Activated CD8-positive, alpha-beta memory T cell treated with anti-CD3 and anti-CD28 coated beads for 4 hours (primary cell): ENCODE results near the gene IAPP.
"Not testable (repeated sequence)": the region's sequence is repeated elsewhere in the genome, so short reads cannot be mapped to it uniquely, and the experiment has no call there.

Source experiments
- DNase-seq, 2 donors: peaks; one replicate each; pipeline ENCODE4 v3.0.0-alpha.2; 2020; ENCODE audit warnings: low read depth in 2 of 2

Gene IAPP

DNA sequence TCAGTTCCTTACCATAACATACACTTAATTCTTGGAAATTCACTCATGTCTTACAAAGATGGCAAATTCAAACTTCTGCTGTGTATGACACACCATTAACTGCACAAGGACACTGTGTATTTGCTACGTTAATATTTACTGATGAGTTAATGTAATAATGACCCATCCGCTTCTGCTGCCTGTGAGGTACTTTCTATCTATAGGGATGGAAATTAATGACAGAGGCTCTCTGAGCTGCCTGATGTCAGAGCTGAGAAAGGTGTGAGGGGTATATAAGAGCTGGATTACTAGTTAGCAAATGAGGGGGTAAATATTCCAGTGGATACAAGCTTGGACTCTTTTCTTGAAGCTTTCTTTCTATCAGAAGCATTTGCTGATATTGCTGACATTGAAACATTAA is at the start of gene IAPP:
IAPP (plus strand) TSS at position 301 of the 400 bp plus-strand sequence. CDS start 450 bp downstream, outside the sequence.
- no peak for DNase-seq

DNA sequence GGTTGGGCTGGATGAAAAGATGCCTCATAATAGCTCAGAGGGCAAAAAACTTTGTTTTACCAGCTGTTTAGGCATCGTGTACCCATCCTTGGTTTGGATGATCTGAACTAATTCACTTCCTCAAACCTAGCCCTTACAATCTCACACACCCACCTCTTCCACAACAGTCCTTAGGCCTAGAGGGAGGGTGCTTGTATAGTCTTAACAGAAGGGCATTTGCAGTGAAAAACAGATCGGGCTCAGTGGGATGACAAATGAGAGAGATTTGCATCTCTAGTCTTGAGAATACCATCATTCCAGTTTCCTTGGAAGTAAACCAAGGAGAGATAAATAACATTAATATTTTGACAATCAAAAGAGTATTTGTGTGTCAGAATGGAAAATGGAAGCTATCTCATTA is 49.0 kb upstream of the IAPP start:
- no peak for DNase-seq

DNA sequence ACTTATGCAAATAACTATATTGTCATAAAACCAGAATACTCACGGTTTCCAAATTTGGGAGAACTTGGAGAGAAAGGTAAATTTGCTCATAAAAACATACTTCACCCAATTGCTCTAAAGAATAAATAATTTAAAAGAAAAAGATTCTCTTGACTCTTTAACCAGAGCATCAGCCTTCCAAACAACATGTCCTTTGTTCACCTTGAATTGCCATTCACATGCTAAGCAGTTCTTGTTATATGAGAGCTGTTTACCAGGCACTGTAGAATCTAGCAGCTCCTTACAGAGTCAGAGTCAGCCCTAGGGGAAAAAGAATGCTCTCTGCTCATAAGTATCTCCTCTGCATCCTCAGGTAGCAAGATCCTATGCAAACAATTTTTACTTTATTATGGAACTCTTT is 48.2 kb upstream of the IAPP start:
- no peak for DNase-seq

DNA sequence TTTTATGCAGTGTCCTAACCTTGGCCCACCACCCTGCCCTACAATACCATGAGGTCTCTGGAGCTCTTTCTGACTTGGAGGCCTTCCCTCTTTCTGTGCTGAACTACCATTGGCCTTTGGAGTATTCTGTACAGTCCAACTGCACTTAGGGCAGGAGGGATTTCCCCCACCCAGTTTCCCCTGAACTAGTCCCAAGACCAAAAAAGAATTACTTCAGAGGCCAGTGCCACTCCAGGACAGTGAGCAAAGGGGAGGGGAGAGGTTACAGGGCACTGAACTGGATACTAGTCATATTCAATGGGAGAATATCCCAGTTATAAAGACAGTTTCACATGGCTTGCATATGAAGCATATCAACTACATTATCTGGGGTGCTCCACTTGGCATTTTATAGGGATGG is 44.1 kb upstream of the IAPP start:
- no peak for DNase-seq

DNA sequence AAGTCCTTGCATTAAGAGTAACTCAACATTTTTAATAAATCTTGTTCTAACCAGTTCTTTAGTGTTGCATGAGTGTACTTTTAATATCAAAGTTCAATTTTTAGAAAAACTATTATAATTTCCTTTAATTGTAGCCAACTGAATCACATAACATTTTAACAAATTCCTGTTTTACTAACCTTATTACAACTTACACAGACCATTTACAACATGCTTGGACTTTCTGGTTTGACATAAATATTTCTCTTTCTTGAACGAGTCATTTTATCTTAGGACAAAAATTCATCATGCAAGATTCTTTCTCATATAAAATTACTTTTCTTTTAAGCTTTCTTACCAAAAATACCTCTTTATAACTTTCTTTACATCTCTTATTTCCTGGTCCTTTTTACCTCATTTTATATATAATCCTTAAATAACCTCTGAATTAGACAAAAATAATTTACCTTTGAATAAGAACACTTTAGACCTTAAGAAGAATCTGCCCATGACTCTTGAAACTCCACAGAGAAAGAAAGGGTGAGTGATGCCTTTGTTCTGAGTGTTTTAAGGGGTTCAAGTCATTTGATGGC is 41.9 kb upstream of the IAPP start:
- no peak for DNase-seq

DNA sequence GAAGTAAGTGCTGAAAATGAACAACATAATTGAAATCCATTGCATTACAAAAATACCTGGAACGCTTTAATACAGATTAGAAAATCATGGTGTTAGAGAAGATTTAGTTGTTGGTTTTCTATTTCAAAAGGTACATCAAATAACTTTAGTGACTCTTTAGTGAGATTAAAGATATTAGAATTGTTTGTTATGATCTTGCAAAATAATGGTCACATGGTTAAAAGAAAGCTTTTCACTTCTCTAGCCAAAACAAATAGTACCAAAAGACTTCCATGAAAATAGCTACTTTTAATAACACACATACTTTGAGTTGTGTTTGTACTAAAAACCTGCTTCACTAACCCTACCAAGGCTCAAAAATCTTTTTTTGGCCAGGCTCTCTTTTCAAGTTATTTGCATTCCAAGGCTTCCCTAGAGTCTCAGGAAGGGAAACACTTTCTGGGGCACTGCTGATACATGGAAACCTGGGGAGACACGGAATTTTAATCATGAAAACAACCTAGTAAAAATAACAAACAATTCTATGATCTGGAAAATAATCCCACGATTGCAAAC is 37.9 kb upstream of the IAPP start, which contains the start of gene SLCO1A2:
SLCO1A2 (minus strand) TSS at position 147 of the 555 bp plus-strand sequence. CDS start 270 bp downstream, outside the sequence.
- no peak for DNase-seq

DNA sequence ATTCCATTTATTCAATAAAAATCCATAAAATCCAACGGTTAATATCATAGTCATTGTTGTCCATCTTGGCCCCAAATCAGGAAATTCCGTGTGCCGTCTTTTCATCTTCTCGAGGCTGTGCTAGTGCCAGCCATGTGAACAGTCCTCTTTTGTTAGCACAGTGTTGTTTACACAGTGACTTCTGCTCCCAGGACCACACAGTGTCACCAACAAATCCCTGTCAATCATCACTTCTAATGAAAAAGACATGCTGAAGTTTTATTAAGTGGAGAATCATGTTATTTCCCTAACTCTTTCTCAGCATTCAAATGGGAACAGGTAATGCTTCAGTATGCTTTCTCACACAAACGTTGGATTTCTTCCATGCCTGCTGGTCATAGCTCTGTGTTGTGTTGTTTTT is 36.0 kb upstream of the IAPP start:
- no peak for DNase-seq

DNA sequence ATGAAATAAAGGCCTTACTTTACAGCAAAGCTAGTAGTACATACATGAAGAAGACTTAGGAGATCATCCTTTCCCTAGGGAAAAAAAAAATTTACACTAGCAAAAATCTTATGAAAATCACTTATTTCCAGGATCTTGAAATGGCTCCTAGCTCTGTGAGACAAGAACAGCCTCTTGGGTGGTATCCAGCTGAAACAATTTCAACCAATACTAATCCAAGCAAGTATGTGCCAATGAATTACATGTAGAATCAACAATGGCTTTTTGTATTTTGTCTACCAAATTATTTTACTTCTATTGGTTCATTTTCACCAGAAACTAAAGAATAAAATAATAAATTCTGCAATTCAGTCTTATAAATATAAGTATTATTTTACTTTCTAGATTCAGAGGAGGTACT is 35.2 kb upstream of the IAPP start:
- no peak for DNase-seq

DNA sequence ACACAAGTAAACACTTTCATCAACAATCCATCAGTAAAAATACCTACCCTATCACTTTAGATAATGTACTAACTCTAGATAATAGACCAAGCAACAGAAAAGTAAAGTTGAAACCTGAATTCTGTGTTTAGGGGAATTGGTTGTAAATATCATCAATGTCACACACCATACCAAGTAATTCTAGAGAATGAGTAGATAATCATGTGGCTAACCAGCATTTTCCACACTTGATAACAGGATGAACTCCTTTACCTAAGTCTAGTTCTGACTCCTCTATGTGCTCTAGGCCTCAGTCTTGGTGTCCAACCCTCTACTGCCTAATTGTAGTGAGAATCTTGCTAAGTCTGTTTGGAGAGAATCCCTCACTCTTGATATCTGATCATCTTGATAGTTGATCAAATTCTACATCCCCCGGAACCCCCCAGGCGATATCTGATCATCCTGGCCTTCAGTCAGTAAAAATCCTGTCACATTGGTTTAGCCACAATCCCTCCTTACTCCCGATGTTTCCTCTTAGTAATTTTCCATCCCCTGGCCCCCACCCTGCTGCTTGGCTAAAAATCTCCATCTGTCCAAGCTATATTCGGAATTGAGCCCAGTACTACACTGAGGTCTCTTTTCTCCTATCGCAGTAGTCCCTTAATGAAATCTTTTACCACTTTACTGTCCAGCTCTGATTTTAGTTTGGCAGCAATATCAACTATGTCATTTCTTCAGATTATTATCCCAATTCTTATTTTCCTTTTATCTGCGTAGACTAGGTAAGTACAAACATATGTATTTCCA is 34.5 kb upstream of the IAPP start:
- no peak for DNase-seq

DNA sequence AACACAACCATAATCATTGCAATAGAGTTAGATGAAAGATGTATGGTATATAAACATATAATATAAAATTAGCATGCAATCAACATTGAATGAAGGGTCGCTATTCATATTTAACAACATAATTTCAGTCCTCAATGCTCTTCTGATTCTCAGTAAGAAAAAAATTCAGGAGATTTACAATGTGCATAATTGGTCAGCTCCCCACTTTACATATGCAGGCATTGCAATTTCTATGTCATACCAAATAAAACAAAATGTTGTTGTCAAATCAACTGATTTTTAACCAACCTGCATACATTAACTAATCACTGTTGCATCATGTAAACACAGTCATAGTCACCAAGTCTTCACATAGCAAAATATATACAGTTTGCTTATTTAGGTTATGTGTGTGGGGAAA is 32.8 kb upstream of the IAPP start:
- DNase-seq = no peak

DNA sequence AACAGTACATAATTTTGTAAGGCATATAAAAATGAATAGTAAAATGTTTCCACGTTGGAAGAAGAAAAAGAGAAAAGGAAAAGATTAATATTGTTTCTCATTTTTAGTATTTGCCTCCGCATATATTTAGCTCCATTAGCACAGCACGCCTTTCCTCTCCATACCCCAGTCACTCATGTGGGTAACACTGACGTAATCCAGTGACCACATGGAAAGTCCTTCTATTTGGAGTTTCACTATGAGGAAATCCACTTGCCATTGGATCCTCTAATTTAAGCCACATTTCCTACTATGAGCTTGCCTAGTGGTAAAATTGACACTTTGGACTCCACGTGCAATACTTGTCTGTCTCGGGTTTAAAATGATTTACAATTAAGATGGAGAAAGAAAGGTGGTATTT is 32.3 kb upstream of the IAPP start:
- no peak for DNase-seq

DNA sequence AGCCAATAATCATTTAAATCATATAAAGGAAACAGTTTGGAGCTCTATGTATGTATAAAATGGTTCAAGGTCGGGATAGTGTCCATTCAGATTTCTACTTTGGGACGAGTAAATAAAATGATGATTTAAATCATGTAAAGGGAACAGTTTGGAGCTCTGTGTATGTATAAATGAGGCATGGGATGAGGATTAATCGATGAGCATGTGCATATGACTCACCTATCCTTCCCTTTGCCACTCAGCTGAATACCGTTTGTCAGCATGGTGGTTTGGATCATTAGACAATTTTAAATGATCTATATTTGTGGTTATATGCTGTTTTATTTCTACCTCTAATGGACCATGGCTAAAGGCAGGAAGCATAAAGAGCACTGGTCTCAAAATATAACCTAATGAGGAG is 30.9 kb upstream of the IAPP start:
- no peak for DNase-seq

DNA sequence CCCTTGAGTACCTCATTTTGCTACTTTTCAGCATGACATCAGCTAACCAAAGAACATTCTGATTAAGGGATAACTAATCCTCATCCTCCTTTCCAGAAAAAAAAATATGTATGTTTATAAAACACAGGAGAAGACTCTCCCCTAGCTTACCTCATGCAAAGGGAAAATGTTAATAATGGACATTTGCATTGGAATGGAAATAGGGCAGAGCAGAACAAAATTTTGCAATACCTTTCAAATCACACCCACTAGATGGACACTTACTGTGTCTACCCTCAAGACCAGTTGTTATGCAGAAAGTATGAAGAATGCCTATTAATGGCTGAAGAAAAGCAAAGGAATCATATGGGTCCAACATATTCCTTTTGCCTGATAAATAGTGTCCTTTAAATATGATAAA is 29.1 kb upstream of the IAPP start:
- DNase-seq = no peak

DNA sequence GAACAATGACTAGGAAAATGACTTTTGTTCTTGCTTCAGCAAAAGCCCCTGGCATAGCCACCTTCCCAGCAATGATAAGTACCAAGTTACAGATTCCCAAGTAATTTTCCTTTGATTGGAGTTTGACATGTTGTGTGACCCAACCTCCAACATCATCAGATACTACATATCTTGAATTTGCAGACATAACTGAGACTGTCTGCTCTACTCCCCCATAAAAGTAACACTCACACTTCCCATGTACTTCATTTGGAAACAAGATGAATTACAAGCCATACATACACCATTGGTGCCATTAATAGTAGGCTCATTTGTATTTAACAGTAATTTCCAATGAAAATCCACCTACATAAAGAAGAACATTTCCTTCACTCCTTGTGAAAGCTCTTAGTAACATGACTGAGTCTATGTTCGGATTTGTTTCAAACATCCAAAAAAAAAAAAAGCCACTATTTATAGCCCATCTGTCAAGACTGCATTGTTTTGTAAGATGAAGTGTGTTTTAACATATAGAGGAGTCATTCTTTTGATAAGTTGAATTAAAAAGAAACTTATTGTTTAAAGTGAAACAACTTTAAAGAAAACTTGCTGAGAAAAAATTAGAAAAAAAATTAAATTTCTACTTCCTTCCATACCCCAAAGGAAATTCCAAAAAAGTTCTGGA is 26.0 kb upstream of the IAPP start:
- DNase-seq = no peak

DNA sequence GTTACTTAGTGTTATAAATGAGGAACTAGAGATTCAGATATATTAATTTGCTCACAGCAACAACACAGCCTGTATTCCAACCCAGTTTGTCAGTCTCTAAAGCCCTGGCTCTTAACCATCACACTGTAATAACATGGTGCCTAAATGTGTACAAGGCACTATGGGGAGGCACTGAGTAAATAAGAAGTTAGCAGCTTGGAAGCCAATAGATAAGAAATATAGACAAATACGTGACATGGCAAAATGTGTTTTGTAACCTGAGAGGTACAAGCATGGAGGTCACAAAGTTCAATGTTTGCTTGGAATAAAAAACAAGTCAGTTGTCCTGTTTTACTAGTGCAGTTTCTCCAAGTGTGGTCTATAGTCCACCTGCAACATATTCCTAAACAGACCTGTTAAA is 21.7 kb upstream of the IAPP start:
- DNase-seq = no peak

DNA sequence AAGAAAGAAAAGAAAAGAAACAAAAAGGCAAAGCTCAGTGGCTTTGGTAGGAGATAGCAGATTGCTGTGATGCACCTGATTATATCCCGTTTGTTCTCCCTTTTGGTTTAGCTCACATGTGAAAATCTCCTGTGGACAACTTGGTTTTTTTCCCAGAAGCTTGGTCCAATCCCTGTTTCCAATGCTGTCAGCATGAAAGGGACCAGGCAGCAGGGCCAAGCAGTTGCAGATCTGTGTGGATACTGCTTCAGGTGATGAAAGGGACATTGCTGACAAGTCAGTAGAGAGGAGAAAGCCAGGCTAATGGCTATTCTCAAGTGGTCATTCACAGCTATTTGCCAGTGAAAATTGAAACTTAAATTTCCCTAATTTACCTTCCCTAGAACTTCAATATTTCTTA is 19.2 kb upstream of the IAPP start:
- DNase-seq = no peak

DNA sequence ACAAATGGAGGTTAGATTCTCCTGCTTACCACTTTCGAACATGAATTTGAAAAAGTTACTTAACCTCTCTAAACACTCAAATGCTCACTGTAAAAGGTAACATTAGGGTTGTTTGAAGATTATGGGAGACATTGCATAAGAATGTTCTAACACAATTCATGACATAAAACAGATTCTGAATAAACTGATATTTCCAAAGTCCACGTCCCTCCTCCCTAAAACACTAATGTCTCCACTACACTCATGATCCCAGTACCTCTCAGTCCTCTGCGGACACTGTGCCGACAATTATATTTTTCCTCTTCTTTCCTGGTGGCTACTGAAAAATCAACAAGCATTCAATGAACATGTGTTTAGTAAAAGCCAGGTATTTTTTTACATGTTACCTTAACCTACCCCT is 18.8 kb upstream of the IAPP start:
- DNase-seq = no peak

DNA sequence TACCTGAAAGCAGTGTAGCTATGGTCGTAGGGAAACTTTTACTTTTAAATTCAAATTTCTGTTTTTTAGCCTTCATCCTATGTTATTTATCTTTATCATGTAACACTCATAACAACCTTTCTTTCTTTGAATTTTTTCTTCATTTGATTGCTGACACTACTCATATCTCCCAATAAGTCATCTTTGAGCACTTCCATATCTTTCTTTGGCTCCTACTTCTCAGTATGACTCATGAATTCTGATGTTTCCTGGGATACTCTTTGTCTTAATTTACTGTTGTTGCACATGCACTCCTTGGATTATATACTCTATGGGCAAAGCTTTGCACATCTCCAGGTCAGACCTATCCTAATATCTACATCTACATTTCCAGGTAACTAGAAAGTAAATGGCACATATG is 18.1 kb upstream of the IAPP start:
- no peak for DNase-seq

DNA sequence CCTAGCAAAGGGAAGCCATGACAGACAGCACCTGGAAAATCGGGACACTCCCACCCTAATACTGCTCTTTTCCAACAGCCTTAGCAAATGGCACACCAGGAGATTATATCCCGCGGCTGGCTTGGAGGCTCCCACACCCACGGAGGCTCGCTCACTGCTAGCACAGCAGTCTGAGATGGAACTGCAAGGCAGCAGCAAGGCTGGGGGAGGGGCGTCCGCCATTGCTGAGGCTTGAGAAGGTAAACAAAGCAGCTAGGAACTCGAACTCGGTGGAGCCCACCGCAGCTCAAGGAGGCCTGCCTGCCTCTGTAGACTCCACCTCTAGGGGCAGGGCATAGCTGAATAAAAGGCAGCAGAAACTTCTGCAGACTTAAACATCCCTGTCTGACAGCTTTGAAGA is 12.1 kb upstream of the IAPP start:
- not testable (repeated sequence) for DNase-seq

DNA sequence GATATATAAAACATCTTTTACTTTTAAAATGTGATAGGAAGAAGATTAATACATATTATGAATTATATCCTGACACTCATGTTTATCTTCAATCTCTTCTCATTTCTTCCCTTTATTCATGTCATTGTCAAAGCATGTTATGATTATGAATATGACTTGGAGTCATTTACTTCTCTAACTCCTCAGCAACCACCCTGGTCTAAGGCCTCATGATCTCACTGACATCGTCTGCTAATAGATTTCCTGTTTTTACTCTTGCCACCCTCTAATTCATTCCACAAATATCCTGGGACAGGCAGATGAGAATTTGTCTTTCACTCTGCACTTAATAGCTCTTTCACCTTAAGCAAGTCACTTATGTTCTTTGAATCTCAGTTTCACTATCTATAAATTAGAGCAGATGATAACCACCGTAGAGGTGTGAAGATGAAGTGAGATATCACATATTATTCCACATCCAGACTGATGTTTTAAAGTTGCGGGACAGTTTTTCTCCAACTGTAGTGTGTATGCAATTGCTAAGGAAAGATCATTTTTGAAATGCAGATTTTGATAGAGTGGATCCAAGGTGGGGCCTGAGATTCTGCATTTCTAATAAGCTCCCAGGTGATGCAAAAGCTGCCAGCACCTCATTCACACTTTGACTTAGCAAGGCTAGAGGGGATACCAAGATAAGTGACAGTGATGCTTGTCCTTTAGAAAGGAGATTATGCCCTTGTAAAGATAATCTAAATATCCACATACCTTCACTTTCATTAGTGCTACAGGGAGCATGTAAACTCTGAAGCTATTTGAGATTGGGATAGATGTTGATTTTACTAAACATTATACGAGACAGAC is 3.3 kb upstream of the IAPP start:
- no peak for DNase-seq

DNA sequence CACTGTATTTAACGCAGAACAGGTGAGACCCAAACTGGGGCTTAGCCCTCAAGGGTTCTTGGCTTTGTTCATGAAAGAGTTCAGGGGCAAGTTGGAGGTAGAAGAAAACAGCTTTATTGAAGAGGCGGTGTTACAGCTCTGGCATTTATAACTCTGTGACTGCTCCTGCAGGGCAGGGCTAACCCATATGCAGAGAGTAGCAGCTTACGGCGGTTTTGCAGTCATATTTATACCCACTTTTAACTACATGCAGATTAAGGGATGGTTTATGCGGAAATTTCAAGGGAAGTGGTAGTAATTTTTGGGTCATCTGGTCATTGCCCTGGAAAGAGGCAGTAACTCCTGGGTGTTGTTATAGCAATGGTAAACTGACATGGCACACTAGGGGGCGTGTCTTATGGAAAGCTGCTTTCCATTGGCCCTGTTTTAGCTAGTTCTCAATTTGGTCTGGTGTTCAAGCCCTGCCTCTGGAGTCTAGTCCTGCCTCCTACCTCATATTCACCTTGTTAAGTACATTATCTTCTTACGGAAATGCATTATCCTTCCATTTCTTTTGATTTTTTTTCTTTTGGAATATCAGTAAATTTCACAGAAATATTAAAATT is 1.8 kb upstream of the IAPP start:
- no peak for DNase-seq
